GM18868 (cell line): ENCODE results near the gene AOPEP.
"Not testable (repeated sequence)": the region's sequence is repeated elsewhere in the genome, so short reads cannot be mapped to it uniquely, and the experiment has no call there.

Experiments used
- ATAC-seq: cut with Tn5 transposase; IDR thresholded peaks from one replicate; pipeline ENCODE4 v1.9.1; 2021; ENCODE audit warnings: mild to moderate bottlenecking, moderate library complexity; ENCODE audit not compliant: unreplicated experiment

The AOPEP gene

DNA sequence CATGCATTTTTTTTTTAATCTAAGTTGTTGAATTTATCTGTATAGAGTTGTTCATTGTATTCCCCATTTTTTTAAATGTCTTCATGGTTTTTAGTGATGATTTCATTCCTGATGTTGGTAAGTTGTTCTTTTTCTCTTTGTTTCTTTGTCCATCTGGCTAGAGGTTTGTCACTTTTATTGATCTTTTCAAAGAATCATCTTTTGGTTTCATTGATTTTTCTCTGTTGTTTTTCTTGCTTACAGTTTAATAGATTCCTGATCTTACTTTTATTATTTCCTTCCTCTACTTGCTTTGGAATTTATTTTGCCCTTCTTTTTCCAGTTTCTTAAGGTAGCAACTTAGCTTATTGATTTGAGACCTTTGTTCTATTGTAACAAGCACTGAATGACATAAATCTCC, 114.2 kb downstream of the AOPEP start:
- no peak for ATAC-seq

DNA sequence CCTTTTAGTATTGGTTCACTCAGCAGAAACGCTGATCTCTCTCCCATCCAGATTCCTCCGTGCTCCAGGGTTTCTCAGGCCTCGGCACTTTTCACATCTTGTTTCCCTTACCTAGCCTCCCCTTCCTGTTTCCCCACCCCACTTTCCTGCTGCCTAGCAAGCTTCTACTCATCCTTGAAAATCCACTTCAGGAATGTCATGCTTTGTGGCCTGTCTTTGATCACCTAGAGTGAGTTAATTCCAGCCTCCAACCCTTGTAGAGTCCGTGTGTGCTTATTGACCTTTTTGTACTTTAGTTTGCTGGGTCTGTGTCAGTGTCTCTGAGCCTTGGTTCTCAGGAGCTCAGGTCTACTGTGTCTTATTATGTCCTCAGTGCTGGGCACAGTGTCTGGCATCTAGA, 116.6 kb downstream of the AOPEP start:
- ATAC-seq = no peak

DNA sequence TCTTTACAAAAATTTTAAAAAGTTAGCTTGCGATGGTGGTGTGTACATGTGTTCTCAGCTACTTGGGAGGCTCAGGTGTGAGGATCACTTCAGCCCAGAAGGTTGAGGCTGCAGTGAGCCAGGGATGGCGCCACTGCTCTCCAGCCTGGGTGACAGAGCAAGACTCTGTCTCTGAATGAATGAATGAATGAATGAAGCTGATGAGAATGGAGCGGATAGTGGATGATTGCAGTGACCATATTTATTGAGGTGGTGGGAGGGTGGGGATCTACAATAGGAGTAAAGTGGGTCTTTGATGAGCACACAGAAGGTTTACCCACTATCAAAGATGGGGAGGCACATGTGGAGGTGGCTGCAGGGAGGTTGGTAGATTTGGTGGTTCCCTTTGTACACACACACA, 120.2 kb downstream of the AOPEP start:
- ATAC-seq = no peak

DNA sequence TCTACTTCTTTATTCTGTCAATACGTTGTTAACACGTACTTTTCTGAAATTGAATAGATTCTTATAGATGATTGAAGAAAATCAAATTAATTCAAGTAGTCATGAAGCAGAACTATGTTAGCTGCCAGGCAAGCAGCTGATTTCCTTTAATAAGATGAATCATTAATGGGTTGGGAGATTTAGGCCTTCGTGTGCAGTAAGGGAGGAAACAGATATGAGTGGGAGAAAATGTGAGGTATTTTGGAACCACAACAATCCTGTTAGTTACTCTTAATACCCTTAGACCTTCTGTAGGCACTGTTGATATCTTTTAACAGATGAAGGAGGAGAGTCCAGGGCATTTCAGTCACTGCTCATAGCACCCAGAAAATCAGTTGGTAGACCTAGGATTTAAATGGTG, 121.0 kb downstream of the AOPEP start:
- no peak for ATAC-seq

DNA sequence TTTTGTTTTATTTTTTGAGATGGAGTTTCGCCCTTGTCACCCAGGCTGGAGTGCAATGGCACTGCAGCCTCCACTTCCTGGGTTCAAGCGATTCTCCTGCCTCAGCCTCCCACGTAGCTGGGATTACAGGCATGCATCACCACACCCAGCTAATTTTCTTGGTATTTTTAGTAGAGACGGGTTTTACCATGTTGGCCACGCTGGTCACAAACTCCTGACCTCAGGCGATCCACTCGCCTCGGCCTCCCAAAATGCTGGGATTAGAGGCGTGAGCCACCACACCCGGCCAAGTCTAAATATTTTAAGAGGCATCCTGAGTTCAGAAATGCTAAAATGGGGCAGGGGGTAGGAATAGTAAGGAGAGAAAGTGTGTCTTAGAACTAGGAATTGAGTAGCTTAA, 122.3 kb downstream of the AOPEP start:
- ATAC-seq = not testable (repeated sequence)

DNA sequence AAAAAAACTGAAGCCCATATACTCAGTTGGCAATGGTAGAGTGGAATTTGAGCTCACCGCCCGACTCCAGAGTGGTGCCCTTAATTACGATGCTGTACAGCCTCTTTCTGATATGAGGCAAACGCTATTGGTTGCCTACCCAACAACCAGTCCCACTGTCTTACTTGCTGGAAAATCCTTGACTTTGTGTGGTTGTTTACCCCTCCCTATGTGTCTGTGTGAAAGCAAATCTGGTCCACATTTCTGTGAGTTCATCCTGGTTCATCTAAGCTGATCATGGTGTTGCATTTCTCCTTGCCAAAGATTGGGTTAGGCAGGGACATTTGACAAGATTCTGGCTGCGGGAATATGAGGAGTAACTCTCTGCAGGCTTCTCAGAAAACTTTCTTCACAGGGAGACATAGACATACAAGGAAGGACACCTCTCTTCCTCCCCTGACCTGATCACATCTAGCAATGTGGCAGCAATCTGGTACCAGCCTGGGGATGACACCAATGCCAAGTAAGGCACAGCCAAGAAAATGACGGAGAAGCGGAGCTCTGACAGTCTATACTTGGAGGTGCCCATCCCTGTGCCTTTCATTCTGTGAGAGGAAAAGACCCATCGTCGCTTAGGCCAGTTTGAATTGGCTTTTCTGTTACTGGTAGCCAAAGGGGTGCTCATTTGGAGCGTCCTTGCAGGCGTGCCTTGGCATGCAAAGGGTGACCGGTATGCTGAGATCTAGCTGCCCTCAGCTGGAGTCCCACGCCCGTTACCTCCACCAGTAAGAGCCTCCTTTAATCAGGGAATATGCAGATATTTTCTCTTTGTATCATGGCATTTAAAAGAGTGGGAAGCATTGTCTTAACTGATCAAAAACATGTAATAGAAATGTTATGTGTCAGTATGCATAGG, 124.3 kb downstream of the AOPEP start:
- ATAC-seq = no peak

DNA sequence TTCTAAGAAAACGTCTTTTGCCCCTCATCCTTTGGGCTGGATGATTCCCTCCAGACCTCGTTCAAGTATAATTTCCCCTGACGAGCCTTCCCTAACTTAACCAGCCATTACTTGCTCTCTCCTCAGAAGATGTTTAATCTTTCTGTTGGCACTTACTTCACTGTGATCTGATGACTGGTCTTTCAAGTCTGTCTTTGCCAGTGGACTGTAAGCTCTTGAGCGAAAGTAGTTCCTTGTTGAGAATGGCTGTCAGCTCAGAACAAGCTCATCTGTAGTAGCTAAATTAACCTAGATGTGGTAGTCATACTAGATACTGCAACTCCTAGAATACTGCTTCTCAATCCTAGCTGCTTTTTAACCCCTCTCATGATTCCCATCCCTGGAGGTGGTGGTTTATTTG, 125.0 kb downstream of the AOPEP start:
- ATAC-seq = no peak

DNA sequence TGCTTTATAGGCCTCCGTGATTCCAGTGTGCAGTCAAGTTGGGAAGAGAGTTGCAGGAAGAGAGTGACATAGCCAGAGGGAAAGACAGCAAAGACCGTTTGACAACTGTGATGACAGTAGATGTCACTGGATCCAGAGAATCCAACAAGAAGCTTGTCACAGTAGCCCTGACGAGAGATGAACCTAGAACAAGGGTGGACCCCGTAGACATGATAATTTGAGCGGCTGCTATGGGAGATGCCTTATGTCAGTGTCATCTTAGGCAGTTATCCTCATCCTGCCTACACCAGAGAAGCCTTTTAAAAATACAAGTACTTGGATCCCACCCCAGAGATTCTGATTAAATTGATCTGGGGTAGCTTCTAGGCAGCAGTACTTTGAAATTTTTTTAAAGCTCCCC, 125.4 kb downstream of the AOPEP start:
- ATAC-seq = no peak

DNA sequence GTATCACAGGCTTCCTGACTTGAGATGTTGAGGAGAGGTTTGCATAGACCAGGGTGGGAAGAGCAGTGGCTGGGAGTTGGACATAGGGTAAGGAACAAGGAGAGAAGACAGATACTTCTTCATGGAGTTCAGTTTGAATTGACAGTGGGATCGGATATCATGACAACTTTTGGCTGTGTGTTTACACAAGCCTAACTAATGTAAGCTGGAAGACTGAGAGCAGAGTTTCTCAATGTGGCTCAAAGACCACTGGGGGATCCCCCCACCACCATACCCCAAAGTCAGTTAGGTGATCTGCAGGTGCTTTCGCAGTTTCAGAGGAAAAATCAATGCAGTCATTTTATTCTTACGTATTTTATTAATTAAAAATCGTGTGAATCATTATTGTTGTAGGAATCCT, 125.9 kb downstream of the AOPEP start:
- no peak for ATAC-seq

DNA sequence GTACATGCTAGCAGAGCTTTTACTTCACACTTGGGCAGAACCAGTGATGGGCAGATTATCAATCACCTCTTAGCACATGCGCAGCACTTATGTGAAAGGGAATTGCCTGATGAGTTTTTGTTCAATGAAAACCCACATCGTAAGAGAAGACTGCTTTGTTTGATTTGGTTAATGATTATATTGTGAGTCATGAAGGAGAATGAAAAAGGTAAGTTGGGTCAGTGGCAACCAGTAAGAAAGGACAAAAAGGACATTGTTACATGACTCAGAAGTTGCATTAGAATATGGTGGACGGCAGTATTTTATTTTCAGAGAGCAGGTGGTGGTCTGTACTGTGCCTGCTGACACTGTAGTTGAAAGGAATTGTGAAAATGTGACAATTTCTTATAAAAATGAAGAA, 127.4 kb downstream of the AOPEP start:
- no peak for ATAC-seq

DNA sequence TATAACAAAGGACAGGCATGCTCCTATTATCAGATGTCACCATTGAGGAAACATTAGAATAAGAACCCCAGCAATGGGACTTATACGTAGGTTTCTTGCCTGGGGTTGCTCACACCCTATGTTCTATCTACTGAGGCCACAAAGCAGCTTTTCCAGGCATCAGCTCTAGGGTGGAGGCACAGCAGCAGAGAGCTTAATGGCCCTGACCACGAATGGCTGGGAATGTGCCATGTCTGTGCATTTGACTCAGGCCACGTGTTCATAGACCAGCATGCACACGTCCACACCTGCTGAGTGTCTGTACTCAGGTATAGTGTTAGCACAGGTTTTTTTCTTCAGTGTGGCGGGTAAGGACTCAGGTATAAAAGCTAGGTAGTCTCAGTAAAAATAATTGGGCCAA, 129.4 kb downstream of the AOPEP start:
- no peak for ATAC-seq

DNA sequence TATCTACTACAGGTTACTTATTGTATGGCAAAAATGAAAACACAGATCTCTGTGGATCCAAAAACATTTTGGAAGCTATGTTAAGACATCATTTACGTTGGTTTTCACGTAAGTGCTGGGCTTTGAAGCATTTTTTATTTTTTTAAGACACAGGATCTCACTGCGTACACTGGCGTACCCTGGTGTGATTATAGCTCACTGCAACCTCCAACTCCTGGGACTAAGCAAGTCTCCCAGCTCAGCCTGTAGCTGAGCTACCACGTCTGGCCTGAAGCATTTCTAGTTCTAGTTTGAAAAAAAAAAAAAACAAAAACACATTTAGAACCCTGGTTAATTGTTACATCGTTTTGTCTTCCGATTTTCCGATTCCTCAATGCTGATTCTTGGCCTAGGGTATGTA, 131.3 kb downstream of the AOPEP start:
- no peak for ATAC-seq

DNA sequence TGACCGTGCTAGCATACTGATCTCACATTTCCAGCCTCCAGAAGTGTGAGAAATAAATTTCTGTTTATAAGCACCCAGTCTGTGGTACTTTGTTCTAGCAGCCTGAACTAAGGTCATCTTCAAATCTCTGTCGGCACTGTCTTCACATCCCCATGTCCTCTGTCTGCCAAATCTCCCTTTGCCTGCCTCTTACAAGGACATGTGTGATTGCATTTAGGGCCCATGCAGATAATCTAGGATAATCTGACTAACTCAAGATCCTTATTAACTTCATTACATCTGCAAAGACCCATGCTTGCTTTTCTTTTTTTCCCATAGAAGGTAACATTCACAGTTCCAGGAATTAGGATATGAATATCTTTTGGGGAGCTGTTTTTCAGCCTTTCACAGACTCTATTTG, 132.7 kb downstream of the AOPEP start:
- ATAC-seq = no peak

DNA sequence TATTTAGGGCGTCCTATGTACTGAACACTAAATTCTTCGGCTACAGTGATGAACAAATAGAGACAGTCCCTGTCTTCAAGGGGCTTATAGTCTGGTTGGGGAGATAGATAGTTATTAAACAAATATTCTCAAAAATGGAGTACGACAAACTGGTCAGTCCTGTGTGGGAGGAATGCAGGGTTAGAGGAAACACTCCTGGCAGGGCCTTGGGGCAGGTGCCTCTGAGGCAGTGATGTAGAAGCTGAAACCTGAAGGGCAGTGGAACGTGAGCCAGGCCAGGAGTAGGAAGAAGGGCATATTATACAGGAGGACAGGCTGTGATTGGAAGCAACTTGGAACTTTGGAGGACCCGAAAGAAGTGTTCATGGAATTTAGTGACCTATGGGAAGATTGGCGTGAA, 133.4 kb downstream of the AOPEP start:
- no peak for ATAC-seq

DNA sequence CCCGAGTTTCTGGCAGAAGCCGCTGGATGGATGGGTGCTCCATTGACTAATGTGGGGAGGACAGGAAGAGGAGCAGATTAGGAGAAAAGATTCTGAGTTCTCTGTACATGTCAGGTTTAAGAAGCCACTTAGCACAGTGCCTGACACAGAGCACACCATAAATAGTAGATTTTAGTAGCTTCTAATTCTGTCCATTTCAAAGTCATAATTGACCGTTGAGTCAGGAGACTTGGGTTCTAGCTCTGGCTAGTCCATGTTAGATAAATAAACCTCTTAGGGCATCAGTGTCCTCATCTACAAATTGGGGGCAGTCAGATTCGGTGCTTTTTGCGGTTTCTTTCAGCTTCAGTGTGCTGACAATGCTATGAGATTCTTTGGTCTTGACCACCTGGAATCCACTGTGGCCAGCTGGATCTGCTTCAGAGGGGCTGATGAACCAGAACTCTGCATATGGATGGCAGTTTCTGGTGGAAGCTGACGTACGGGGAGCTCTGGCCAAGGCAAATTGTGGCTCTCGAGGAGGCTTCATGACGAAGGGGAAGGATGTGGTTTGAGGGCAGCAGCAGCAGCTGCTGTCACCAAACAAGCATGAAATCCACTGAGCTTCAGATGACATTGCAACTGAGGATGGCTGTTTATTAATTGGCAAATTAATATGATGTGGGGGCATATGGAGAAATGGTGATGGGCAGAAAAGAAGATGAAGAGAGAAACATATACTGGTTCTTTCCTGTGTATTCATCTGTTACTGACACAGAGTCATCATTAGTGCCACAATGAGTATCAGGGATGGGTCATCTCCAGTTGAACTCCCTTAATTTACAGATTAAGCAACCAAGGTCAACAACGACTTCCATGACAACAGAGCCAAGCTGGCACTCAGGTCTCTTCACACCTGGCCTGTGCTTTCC, 134.4 kb downstream of the AOPEP start:
- ATAC-seq = peak; percentile 88

DNA sequence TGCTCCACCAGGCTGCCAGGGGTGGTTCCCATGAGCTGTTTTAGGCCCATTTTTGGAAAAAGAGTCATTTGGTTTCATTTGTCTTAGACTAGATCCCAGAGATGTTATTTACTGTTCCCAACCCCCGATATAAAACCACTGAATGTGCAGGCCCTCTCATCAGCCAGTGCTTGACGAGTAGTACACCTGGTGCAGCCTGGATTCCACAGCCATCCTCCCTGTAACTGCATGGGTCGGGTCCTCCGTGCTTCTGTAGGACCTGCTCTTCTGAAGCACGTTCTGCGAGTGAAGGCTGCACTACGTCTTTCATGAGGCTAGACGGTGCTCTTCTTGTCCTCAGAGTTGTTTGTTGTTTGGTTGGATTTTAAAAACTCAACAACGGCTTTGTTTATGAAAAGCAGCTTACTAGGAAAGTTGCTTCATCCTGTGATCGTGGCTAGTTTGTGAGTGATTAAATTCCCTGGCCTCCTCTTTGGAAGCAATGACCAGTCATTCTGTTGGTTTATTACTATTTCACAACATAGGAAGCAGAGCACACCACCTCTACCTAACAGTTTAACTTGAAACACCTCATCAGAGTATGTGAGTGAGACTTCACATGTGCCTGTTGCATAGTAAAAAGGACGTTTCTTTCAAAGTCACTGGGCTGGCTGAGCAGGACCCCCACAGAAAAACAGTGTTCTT, 135.2 kb downstream of the AOPEP start:
- no peak for ATAC-seq

DNA sequence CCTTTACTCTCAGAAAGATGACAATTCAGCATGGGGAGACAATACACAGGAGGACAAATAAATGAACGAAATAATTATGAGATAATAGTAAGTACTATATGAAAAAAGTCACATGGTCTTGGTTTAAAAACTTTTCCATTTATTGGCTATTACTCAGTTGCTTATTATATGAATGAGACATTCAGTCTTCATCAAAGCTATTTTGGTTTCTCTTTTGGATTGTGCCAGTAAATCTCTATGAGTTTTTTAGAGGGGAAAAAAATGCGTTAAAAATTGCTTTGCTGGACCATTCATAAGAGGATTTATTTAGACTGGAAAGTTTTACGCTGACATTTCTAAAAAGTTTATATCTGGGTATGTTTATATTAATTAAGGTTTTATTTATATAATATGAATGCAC, 137.7 kb downstream of the AOPEP start:
- ATAC-seq = no peak

DNA sequence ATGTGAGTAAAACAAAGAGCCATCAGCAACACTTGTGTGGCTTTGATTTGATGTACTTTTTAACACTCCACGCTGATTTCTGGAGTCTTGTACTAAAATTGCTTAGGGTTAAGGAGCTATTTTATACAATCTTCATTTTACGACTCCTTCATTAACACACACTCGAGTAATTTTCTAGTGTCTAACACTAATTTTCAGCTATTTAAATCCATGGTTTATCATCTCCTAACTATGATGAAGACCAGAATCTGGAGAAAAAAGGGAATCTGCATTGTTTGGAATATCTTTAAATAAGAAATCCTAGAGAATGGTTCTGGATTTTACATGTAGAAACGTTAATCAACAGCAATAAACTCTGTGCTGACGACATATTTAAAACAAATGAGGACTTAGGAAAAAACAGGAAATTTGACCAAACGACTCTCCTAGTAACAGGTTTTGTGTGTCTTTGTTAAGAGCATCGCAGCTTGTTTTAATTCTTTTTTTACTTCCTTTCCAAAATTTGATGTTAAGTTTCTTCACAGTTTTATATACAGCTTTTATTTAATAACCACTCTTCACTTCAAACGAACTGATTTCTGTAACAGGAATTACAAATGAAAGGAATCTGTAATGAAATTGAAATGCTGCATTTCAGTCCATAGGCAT, 138.5 kb downstream of the AOPEP start:
- ATAC-seq = no peak

DNA sequence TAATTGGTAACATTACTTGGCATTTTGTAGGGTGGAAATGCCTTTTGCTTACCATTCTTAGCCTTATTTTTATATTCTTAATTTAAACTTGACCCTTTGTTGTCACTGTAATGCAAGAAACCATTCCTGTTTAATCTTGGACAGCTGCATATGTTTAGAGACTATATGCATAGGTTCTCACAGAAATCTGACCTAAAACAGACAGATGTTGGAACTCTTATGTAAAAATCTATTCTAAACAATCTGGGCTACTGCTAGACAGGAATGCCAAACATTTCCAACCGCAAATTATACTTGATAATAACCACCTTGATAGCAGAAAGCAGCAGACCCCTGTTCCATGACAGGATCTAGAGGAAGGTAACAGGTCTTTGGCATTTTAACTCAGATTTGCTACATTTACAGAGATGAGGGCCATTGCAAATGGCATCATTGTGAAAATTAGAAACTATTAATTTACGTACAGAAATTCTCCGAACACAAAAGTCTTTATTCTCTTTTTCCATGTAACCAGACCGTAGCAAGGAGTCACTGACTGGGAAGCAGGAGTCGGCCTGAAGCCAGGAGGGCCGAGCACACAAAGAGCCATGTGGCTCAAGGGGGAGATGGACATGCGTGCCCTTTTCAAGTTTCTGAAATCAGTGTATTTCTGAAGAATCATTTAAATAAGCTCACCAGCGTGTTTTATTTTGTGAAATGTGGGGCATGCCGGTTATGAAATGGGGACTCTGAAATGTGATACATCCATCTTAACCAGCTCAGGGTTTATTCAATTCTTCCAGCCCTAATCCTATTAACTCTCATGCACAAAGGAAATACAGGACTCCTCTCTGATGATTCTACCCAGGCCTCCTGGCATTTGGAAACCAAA, 139.3 kb downstream of the AOPEP start:
- no peak for ATAC-seq

DNA sequence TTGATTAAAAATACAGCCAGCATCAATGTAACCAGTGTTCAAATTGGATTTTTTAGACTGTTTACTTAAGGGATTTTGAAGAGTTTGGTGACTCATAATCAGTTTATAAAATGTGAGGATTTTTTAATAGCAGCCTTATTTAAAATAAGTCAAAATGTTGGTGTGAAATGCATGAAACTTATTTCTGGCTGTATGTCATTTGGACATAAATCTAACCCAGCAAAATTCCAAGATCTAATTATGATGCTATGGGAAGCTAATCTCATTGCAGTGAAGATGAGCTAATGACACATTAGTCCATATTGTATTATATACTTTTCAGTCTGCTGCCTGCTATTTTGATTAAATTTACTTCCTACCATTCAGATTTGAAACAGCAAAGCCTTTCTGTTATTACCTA, 140.3 kb downstream of the AOPEP start:
- no peak for ATAC-seq
